C4-2B (cell line): Measurements from ENCODE around the gene CDC14A.

ENCODE experiments used
- ZFX ChIP-seq: fragments of 450-650 bp; IDR thresholded peaks from 2 replicates; pipeline ENCODE4 v1.6.1; 2017
- TF ChIP-seq, protein P1 (sequence below): fragments of 450-650 bp; conservative IDR thresholded peaks from 2 replicates; pipeline ENCODE4 v1.5.1; 2017; ENCODE audit warnings: mild to moderate bottlenecking

DNA sequence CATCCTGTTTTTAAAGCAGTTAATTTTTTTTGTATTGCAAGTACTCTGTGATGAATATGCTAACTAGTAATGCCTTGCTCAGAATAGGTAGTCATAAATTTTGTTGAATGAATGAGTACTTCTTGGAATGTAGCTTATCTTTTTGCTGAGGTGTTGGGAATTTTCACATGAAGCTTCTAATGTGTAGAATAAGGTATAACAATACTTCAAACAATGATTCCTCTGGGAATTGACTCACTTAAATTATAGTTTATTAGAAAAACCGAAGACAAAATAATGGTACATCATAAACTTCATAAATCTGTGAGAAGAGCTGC, 13.9 kb downstream of the CDC14A start:
- TF ChIP-seq, protein P1, sequence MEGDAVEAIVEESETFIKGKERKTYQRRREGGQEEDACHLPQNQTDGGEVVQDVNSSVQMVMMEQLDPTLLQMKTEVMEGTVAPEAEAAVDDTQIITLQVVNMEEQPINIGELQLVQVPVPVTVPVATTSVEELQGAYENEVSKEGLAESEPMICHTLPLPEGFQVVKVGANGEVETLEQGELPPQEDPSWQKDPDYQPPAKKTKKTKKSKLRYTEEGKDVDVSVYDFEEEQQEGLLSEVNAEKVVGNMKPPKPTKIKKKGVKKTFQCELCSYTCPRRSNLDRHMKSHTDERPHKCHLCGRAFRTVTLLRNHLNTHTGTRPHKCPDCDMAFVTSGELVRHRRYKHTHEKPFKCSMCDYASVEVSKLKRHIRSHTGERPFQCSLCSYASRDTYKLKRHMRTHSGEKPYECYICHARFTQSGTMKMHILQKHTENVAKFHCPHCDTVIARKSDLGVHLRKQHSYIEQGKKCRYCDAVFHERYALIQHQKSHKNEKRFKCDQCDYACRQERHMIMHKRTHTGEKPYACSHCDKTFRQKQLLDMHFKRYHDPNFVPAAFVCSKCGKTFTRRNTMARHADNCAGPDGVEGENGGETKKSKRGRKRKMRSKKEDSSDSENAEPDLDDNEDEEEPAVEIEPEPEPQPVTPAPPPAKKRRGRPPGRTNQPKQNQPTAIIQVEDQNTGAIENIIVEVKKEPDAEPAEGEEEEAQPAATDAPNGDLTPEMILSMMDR: no peak
- no peak for TF ChIP-seq ZFX
